HL-60/S4 treated with retinoic acid at 250 ng/mL for 4 days and 3 days (cell line): ENCODE data around the gene MAP3K19.
"Not testable (repeated sequence)": the region's sequence is repeated elsewhere in the genome, so short reads cannot be mapped to it uniquely, and the experiment has no call there.

Experiments used
- in situ Hi-C: fragments of 300-500 bp; cut with MboI; formaldehyde crosslinking; loops from 2 replicates; pipeline ENCODE4 v1.7.0; 2022; ENCODE audit warnings: low sequenced_read_pairs

MAP3K19 gene

GRCh38 chr2:134999521-134999920 lies 47.7 kb downstream of the MAP3K19 start:
- in situ Hi-C loops = no loop called here

- in situ Hi-C loops = no loop called here
These were observed 58.1 kb downstream of the MAP3K19 start for GRCh38 chr2:134988994-134989605.

- in situ Hi-C loops = no loop called here
These were observed 62.2 kb downstream of the MAP3K19 start for GRCh38 chr2:134985061-134985460.

- in situ Hi-C loops = no loop called here
These were observed 64.6 kb downstream of the MAP3K19 start for GRCh38 chr2:134982603-134983002.

- in situ Hi-C loops = no loop called here
These were observed 66.6 kb downstream of the MAP3K19 start for GRCh38 chr2:134980639-134981038.

GRCh38 chr2:134979221-134979620 lies 68.0 kb downstream of the MAP3K19 start:
- in situ Hi-C loops = no loop called here

- in situ Hi-C loops = not testable (repeated sequence)
These were observed 70.1 kb downstream of the MAP3K19 start for GRCh38 chr2:134977104-134977503.

GRCh38 chr2:134976074-134976702 lies 71.1 kb downstream of the MAP3K19 start:
- in situ Hi-C loops = no loop called here

GRCh38 chr2:134975281-134976009 lies 71.8 kb downstream of the MAP3K19 start:
- in situ Hi-C loops = no loop called here

GRCh38 chr2:134973241-134974138 lies 73.8 kb downstream of the MAP3K19 start:
- in situ Hi-C loops = no loop called here

GRCh38 chr2:134967166-134967565 lies 80.1 kb downstream of the MAP3K19 start:
- in situ Hi-C loops = not testable (repeated sequence)

GRCh38 chr2:134957477-134957876 lies 89.8 kb downstream of the MAP3K19 start:
- in situ Hi-C loops = no loop called here

GRCh38 chr2:134955744-134956143 lies 91.5 kb downstream of the MAP3K19 start:
- in situ Hi-C loops = no loop called here

- in situ Hi-C loops = no loop called here
These were observed 93.2 kb downstream of the MAP3K19 start for GRCh38 chr2:134954065-134954464.

- in situ Hi-C loops = no loop called here
These were observed 94.6 kb downstream of the MAP3K19 start for GRCh38 chr2:134952608-134953007.

GRCh38 chr2:134950886-134951285 lies 96.4 kb downstream of the MAP3K19 start:
- in situ Hi-C loops = no loop called here

GRCh38 chr2:134949981-134950708 lies 97.1 kb downstream of the MAP3K19 start:
- in situ Hi-C loops = no loop called here

- in situ Hi-C loops = no loop called here
These were observed 101.2 kb downstream of the MAP3K19 start for GRCh38 chr2:134946073-134946472.

GRCh38 chr2:134944975-134945374 lies 102.3 kb downstream of the MAP3K19 start:
- in situ Hi-C loops = no loop called here

- in situ Hi-C loops = no loop called here
These were observed 103.7 kb downstream of the MAP3K19 start for GRCh38 chr2:134943540-134943939.
